ENCODE measurements around the gene SEC16B.

The SEC16B gene
- total RNA-seq = 0 reads per million in 3 donors

DNA sequence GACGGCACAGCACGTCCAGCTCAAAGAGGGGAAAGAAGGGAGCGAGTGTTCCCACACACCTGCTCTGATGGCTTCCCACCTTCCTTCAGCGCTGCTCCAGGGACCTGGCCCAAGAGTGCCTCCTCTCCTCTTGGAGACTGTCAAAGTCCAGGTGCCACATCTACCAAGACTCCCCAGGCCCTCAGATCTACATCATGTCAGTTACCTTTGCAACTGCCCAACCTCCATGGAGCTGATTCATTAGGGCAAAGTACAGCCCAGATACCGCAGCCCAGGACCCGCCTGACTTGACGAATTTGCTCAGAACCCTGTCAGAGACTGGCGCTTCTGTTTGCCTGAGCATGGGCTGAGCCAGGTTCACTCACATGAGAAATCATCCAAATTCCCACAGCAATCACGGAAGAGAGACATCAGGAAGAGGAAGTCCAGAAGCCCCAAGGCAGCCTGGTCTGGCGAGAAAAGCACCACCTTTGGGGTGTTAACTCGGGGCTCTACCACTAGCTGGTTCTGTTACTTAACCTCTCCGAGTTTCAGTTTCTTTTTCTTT is at the start of gene SEC16B:
Gene SEC16B (minus strand): TSS at position 234 of the 547 bp plus-strand sequence. CDS start 2,077 bp downstream, outside the sequence.
- Histone ChIP-seq H3K36me3 (ENCODE audit: control insufficient read depth, insufficient read depth, low read length) (no peaks in the 10 kb centered on the region), H3K9me3 (ENCODE audit: control insufficient read depth, low read length) (no peaks in the 10 kb centered on the region), H3K4me3 (ENCODE audit: insufficient read depth, low read depth, low read length, poor library complexity, severe bottlenecking) (no peak within 1 kb of the TSS), H3K4me1 (ENCODE audit: control insufficient read depth, insufficient read depth, low read length, poor library complexity, severe bottlenecking) (no peaks in the 10 kb centered on the region), H3K27ac (ENCODE audit: insufficient read depth, low read length, poor library complexity, severe bottlenecking) (no peak within 1 kb of the TSS), H3K27me3 (replicated peaks; ENCODE audit: control insufficient read depth, insufficient read depth, low read length, poor library complexity, severe bottlenecking) (no peaks in the 10 kb centered on the region)
- DNase-seq = no peak

- Histone ChIP-seq H3K4me3 (ENCODE audit: insufficient read depth, low read depth, low read length, poor library complexity, severe bottlenecking) (no peak overlapping the region), H3K4me1 (ENCODE audit: control insufficient read depth, insufficient read depth, low read length, poor library complexity, severe bottlenecking) (no peaks in the 10 kb centered on the region), H3K27ac (ENCODE audit: insufficient read depth, low read length, poor library complexity, severe bottlenecking) (no peak overlapping the region), H3K36me3 (ENCODE audit: control insufficient read depth, insufficient read depth, low read length) (no peaks in the 10 kb centered on the region), H3K27me3 (replicated peaks; ENCODE audit: control insufficient read depth, insufficient read depth, low read length, poor library complexity, severe bottlenecking) (no peaks in the 10 kb centered on the region), H3K9me3 (ENCODE audit: control insufficient read depth, low read length) (no peaks in the 10 kb centered on the region)
- DNase-seq = no peak
These were observed 49.8 kb upstream of the SEC16B start for GRCh38 chr1:178019622-178020021.

DNA sequence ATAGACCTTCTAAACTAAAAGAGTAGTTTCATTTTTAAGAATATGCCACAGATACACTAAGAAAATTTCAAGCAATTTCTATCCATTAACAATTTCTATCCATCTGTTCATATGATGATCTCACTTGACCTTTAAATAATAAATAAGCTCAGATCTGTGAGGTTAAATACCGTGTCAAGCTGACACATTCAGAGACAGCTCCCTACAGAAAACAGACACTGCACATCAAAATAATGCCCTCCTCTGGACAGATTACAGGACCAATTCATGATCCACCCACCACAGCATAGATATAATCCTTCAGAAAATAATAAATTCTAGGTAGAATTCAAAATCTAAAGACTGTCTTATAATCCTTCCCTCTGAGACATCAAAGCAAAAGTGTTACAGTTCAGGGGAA is 49.4 kb upstream of the SEC16B start:
- H3K4me3 ChIP-seq (ENCODE audit: insufficient read depth, low read depth, low read length, poor library complexity, severe bottlenecking) = no peak overlapping the region
- H3K9me3 ChIP-seq (ENCODE audit: control insufficient read depth, low read length) = no peaks in the 10 kb centered on the region
- no peak overlapping the region for H3K27ac ChIP-seq (ENCODE audit: insufficient read depth, low read length, poor library complexity, severe bottlenecking)
- H3K4me1 ChIP-seq (ENCODE audit: control insufficient read depth, insufficient read depth, low read length, poor library complexity, severe bottlenecking) = no peaks in the 10 kb centered on the region
- DNase-seq = no peak
- H3K27me3 ChIP-seq (replicated peaks; ENCODE audit: control insufficient read depth, insufficient read depth, low read length, poor library complexity, severe bottlenecking) = no peaks in the 10 kb centered on the region
- H3K36me3 ChIP-seq (ENCODE audit: control insufficient read depth, insufficient read depth, low read length) = no peaks in the 10 kb centered on the region

- Histone ChIP-seq H3K27me3 (replicated peaks; ENCODE audit: control insufficient read depth, insufficient read depth, low read length, poor library complexity, severe bottlenecking) (no peaks in the 10 kb centered on the region), H3K36me3 (ENCODE audit: control insufficient read depth, insufficient read depth, low read length) (no peaks in the 10 kb centered on the region), H3K4me3 (ENCODE audit: insufficient read depth, low read depth, low read length, poor library complexity, severe bottlenecking) (no peak overlapping the region), H3K27ac (ENCODE audit: insufficient read depth, low read length, poor library complexity, severe bottlenecking) (no peak overlapping the region), H3K9me3 (ENCODE audit: control insufficient read depth, low read length) (no peaks in the 10 kb centered on the region), H3K4me1 (ENCODE audit: control insufficient read depth, insufficient read depth, low read length, poor library complexity, severe bottlenecking) (no peaks in the 10 kb centered on the region)
- DNase-seq = no peak
These were observed 47.7 kb upstream of the SEC16B start for GRCh38 chr1:178017517-178017916.

DNA sequence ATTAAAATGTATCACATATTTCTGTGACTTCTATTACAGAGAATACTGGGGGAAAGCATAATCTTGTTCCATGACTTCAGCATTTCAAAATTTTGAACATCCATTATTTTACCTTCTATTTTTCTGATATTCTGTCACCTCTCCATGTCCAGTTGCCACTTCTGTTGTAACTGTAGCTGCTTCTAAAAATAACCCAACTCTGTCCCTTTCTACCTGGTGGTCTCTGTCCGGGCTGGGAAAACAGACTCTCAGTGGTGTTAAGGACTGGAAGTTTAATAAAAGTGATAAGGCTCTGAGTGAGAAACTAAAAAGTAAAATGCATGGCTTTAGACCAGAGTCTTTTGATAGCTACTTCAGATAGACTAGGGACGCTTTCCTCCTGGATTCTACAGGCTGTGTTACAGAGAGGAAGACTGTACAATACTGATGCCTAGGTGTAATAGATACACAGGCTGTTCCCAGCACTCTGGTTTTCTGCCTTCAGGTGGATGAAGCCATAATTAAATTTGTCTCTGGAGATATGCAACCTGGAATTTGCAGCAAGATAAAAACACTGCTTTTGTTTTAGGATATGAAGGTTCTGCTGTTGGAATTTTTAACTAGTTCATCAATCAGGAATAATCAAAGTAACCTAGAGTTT is 42.1 kb upstream of the SEC16B start:
- Histone ChIP-seq H3K4me1 (ENCODE audit: control insufficient read depth, insufficient read depth, low read length, poor library complexity, severe bottlenecking) (no peaks in the 10 kb centered on the region), H3K27me3 (replicated peaks; ENCODE audit: control insufficient read depth, insufficient read depth, low read length, poor library complexity, severe bottlenecking) (no peaks in the 10 kb centered on the region), H3K27ac (ENCODE audit: insufficient read depth, low read length, poor library complexity, severe bottlenecking) (no peak overlapping the region), H3K9me3 (ENCODE audit: control insufficient read depth, low read length) (no peaks in the 10 kb centered on the region), H3K36me3 (ENCODE audit: control insufficient read depth, insufficient read depth, low read length) (no peaks in the 10 kb centered on the region), H3K4me3 (ENCODE audit: insufficient read depth, low read depth, low read length, poor library complexity, severe bottlenecking) (no peak overlapping the region)
- no peak for DNase-seq

GRCh38 chr1:178011465-178011828 is 41.6 kb upstream of the SEC16B start:
- no peak for DNase-seq
- no peak overlapping the region for H3K4me3 ChIP-seq (ENCODE audit: insufficient read depth, low read depth, low read length, poor library complexity, severe bottlenecking)
- no peaks in the 10 kb centered on the region for H3K4me1 ChIP-seq (ENCODE audit: control insufficient read depth, insufficient read depth, low read length, poor library complexity, severe bottlenecking)
- H3K27ac ChIP-seq (ENCODE audit: insufficient read depth, low read length, poor library complexity, severe bottlenecking) = no peak overlapping the region
- H3K27me3 ChIP-seq (replicated peaks; ENCODE audit: control insufficient read depth, insufficient read depth, low read length, poor library complexity, severe bottlenecking) = no peaks in the 10 kb centered on the region
- no peaks in the 10 kb centered on the region for H3K9me3 ChIP-seq (ENCODE audit: control insufficient read depth, low read length)
- no peaks in the 10 kb centered on the region for H3K36me3 ChIP-seq (ENCODE audit: control insufficient read depth, insufficient read depth, low read length)

GRCh38 chr1:178010674-178011464 is 41.0 kb upstream of the SEC16B start:
- DNase-seq = no peak
- no peaks in the 10 kb centered on the region for H3K36me3 ChIP-seq (ENCODE audit: control insufficient read depth, insufficient read depth, low read length)
- H3K4me1 ChIP-seq (ENCODE audit: control insufficient read depth, insufficient read depth, low read length, poor library complexity, severe bottlenecking) = no peaks in the 10 kb centered on the region
- no peaks in the 10 kb centered on the region for H3K27me3 ChIP-seq (replicated peaks; ENCODE audit: control insufficient read depth, insufficient read depth, low read length, poor library complexity, severe bottlenecking)
- H3K9me3 ChIP-seq (ENCODE audit: control insufficient read depth, low read length) = no peaks in the 10 kb centered on the region
- H3K4me3 ChIP-seq (ENCODE audit: insufficient read depth, low read depth, low read length, poor library complexity, severe bottlenecking) = no peak overlapping the region
- no peak overlapping the region for H3K27ac ChIP-seq (ENCODE audit: insufficient read depth, low read length, poor library complexity, severe bottlenecking)

- no peak for DNase-seq
- Histone ChIP-seq H3K27me3 (replicated peaks; ENCODE audit: control insufficient read depth, insufficient read depth, low read length, poor library complexity, severe bottlenecking) (no peaks in the 10 kb centered on the region), H3K9me3 (ENCODE audit: control insufficient read depth, low read length) (no peaks in the 10 kb centered on the region), H3K4me1 (ENCODE audit: control insufficient read depth, insufficient read depth, low read length, poor library complexity, severe bottlenecking) (no peaks in the 10 kb centered on the region), H3K36me3 (ENCODE audit: control insufficient read depth, insufficient read depth, low read length) (no peaks in the 10 kb centered on the region), H3K4me3 (ENCODE audit: insufficient read depth, low read depth, low read length, poor library complexity, severe bottlenecking) (no peak overlapping the region), H3K27ac (ENCODE audit: insufficient read depth, low read length, poor library complexity, severe bottlenecking) (no peak overlapping the region)
These were observed 36.2 kb upstream of the SEC16B start for GRCh38 chr1:178006043-178006442.

GRCh38 chr1:178005450-178005849 is 35.6 kb upstream of the SEC16B start:
- no peak for DNase-seq
- Histone ChIP-seq H3K4me1 (ENCODE audit: control insufficient read depth, insufficient read depth, low read length, poor library complexity, severe bottlenecking) (no peaks in the 10 kb centered on the region), H3K36me3 (ENCODE audit: control insufficient read depth, insufficient read depth, low read length) (no peaks in the 10 kb centered on the region), H3K9me3 (ENCODE audit: control insufficient read depth, low read length) (no peaks in the 10 kb centered on the region), H3K4me3 (ENCODE audit: insufficient read depth, low read depth, low read length, poor library complexity, severe bottlenecking) (no peak overlapping the region), H3K27ac (ENCODE audit: insufficient read depth, low read length, poor library complexity, severe bottlenecking) (no peak overlapping the region), H3K27me3 (replicated peaks; ENCODE audit: control insufficient read depth, insufficient read depth, low read length, poor library complexity, severe bottlenecking) (no peaks in the 10 kb centered on the region)

GRCh38 chr1:178004926-178005391 is 35.1 kb upstream of the SEC16B start:
- H3K4me1 ChIP-seq (ENCODE audit: control insufficient read depth, insufficient read depth, low read length, poor library complexity, severe bottlenecking) = no peaks in the 10 kb centered on the region
- H3K9me3 ChIP-seq (ENCODE audit: control insufficient read depth, low read length) = no peaks in the 10 kb centered on the region
- DNase-seq = no peak
- no peak overlapping the region for H3K4me3 ChIP-seq (ENCODE audit: insufficient read depth, low read depth, low read length, poor library complexity, severe bottlenecking)
- H3K27me3 ChIP-seq (replicated peaks; ENCODE audit: control insufficient read depth, insufficient read depth, low read length, poor library complexity, severe bottlenecking) = no peaks in the 10 kb centered on the region
- no peak overlapping the region for H3K27ac ChIP-seq (ENCODE audit: insufficient read depth, low read length, poor library complexity, severe bottlenecking)
- no peaks in the 10 kb centered on the region for H3K36me3 ChIP-seq (ENCODE audit: control insufficient read depth, insufficient read depth, low read length)

Measured in effector memory CD4-positive, alpha-beta T cell (primary cell).